ENCODE data around the gene STOM.
A peak's percentile ranks its signal among the peaks of the same experiment; 100 is the strongest.
"Not testable (repeated sequence)": the region's sequence is repeated elsewhere in the genome, so short reads cannot be mapped to it uniquely, and the experiment has no call there.

Gene STOM

GRCh38 chr9:121294151-121294743, 75.8 kb downstream of the STOM start:
- TF ChIP-seq, protein P1, sequence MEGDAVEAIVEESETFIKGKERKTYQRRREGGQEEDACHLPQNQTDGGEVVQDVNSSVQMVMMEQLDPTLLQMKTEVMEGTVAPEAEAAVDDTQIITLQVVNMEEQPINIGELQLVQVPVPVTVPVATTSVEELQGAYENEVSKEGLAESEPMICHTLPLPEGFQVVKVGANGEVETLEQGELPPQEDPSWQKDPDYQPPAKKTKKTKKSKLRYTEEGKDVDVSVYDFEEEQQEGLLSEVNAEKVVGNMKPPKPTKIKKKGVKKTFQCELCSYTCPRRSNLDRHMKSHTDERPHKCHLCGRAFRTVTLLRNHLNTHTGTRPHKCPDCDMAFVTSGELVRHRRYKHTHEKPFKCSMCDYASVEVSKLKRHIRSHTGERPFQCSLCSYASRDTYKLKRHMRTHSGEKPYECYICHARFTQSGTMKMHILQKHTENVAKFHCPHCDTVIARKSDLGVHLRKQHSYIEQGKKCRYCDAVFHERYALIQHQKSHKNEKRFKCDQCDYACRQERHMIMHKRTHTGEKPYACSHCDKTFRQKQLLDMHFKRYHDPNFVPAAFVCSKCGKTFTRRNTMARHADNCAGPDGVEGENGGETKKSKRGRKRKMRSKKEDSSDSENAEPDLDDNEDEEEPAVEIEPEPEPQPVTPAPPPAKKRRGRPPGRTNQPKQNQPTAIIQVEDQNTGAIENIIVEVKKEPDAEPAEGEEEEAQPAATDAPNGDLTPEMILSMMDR (IDR thresholded peaks at IDR 0.05; ENCODE audit: poor library complexity, severe bottlenecking), result no peak
- peaks cover 5% of the 10 kb centered on the region for H3K4me1 ChIP-seq (ENCODE audit: insufficient read depth, poor library complexity, severe bottlenecking)

DNA sequence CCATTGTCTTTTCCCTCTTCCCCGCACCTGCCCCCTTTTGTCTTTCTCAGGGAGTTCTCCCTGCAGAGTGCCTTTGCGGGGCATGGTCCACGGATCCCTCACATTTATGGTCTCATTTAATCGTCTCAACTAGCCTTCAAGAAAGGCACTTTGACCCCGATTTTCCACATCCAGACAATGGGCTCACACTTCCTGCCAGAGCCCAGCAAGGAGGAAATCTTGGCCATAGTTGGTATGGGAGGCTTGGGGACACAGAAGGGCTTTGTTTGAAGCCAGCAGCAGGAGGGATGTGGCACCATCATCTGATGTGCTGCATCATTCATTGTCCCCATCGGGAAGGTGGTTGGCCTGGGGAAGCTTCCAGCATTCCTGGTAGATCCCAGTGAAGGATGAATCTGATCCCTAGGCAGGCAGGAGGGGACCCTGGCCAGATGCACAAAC, 77.2 kb downstream of the STOM start:
- Histone ChIP-seq H3K9me3 (ENCODE audit: severe bottlenecking) (no peaks in the 10 kb centered on the region), H3K4me3 (ENCODE audit: severe bottlenecking) (no peak overlapping the region), H3K36me3 (ENCODE audit: low read depth) (peaks cover 4% of the 10 kb centered on the region; the same call in 1 of the 2 replicates), H3K27me3 (ENCODE audit: insufficient read depth, poor library complexity, severe bottlenecking) (no peaks in the 10 kb centered on the region), H3K4me1 (ENCODE audit: insufficient read depth, poor library complexity, severe bottlenecking) (peaks cover 19% of the 10 kb centered on the region), H3K27ac (ENCODE audit: poor library complexity, severe bottlenecking) (no peak overlapping the region)
- DNase-seq (ENCODE audit: low spot score) (no peak), ATAC-seq (ENCODE audit: low read depth) (no peak)
- TF ChIP-seq, protein P1 (IDR thresholded peaks at IDR 0.05; ENCODE audit: poor library complexity, severe bottlenecking), result no peak

More at GRCh38 chr9:121294151-121294743, 75.8 kb downstream of the STOM start:
- no peak for DNase-seq (ENCODE audit: low spot score)
- H3K27me3 ChIP-seq (ENCODE audit: insufficient read depth, poor library complexity, severe bottlenecking), result no peaks in the 10 kb centered on the region
- no peak for ATAC-seq (ENCODE audit: low read depth)
- H3K36me3 ChIP-seq (ENCODE audit: low read depth), result no peaks in the 10 kb centered on the region
- H3K4me3 ChIP-seq (ENCODE audit: severe bottlenecking), result no peak overlapping the region
- no peaks in the 10 kb centered on the region for H3K9me3 ChIP-seq (ENCODE audit: severe bottlenecking)
- no peak overlapping the region for H3K27ac ChIP-seq (ENCODE audit: poor library complexity, severe bottlenecking)

GRCh38 chr9:121292051-121292450, 78.0 kb downstream of the STOM start:
- ATAC-seq (ENCODE audit: low read depth) (no peak), DNase-seq (ENCODE audit: low spot score) (no peak)
- no peak overlapping the region for H3K27ac ChIP-seq (ENCODE audit: poor library complexity, severe bottlenecking)
- H3K36me3 ChIP-seq (ENCODE audit: low read depth), result peaks cover 4% of the 10 kb centered on the region; the same call in 1 of the 2 replicates
- H3K9me3 ChIP-seq (ENCODE audit: severe bottlenecking), result no peaks in the 10 kb centered on the region
- no peaks in the 10 kb centered on the region for H3K27me3 ChIP-seq (ENCODE audit: insufficient read depth, poor library complexity, severe bottlenecking)
- H3K4me3 ChIP-seq (ENCODE audit: severe bottlenecking), result no peak overlapping the region
- TF ChIP-seq, protein P1 (IDR thresholded peaks at IDR 0.05; ENCODE audit: poor library complexity, severe bottlenecking), result no peak
- peaks cover 26% of the 10 kb centered on the region for H3K4me1 ChIP-seq (ENCODE audit: insufficient read depth, poor library complexity, severe bottlenecking)

GRCh38 chr9:121291536-121291935, 78.5 kb downstream of the STOM start:
- peaks cover 30% of the 10 kb centered on the region for H3K4me1 ChIP-seq (ENCODE audit: insufficient read depth, poor library complexity, severe bottlenecking)
- DNase-seq (ENCODE audit: low spot score); H3K27me3 ChIP-seq (ENCODE audit: insufficient read depth, poor library complexity, severe bottlenecking); H3K36me3 ChIP-seq (ENCODE audit: low read depth); H3K27ac ChIP-seq (ENCODE audit: poor library complexity, severe bottlenecking); H3K4me3 ChIP-seq (ENCODE audit: severe bottlenecking); H3K9me3 ChIP-seq (ENCODE audit: severe bottlenecking); ATAC-seq (ENCODE audit: low read depth): not testable (repeated sequence)

DNA sequence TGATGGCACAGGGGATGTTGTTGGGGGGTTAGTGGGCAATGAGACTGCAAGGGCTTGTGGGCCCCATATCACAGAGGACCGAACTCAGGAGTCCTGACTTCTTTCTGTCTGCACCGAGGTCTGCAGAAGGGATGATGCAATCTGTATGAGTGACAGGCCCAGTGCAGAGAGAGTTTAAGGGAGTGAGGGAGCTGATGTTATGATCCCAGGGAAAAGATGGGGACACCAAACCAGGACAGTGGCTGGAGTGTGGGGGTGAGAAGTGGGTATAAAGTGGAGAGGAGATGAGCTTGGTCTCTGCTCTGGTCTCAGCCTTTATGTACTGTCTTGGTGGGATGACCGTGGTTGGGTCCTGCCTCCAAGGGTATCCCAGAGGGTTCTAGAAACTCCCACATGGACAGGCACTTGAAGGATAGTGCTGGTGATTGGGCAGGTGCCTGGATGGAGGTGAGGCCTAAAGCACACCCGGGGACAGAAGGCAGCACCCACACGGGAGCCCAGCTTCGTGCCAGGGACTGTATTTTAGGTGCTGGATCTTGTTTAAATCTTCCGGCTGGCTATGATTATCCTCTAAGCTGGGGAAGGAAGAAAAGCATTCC, 80.2 kb downstream of the STOM start:
- DNase-seq (ENCODE audit: low spot score), result no peak
- Histone ChIP-seq H3K27ac (ENCODE audit: poor library complexity, severe bottlenecking) (peak overlapping the region; percentile 93), H3K36me3 (ENCODE audit: low read depth) (peaks cover 4% of the 10 kb centered on the region; the same call in 1 of the 2 replicates), H3K9me3 (ENCODE audit: severe bottlenecking) (no peaks in the 10 kb centered on the region), H3K27me3 (ENCODE audit: insufficient read depth, poor library complexity, severe bottlenecking) (no peaks in the 10 kb centered on the region), H3K4me1 (ENCODE audit: insufficient read depth, poor library complexity, severe bottlenecking) (peaks cover 42% of the 10 kb centered on the region), H3K4me3 (ENCODE audit: severe bottlenecking) (no peak overlapping the region)
- TF ChIP-seq, protein P1 (IDR thresholded peaks at IDR 0.05; ENCODE audit: poor library complexity, severe bottlenecking), result no peak
- no peak for ATAC-seq (ENCODE audit: low read depth)
